HG03039 (cell line): ENCODE data around the gene MTA3.
"Not testable (repeated sequence)": the region's sequence is repeated elsewhere in the genome, so short reads cannot be mapped to it uniquely, and the experiment has no call there.

Experiments used
- ATAC-seq: cut with Tn5 transposase; IDR thresholded peaks from one replicate; pipeline ENCODE4 v1.9.1; 2021; ENCODE audit warnings: mild to moderate bottlenecking, moderate library complexity; ENCODE audit not compliant: unreplicated experiment

MTA3 gene

DNA sequence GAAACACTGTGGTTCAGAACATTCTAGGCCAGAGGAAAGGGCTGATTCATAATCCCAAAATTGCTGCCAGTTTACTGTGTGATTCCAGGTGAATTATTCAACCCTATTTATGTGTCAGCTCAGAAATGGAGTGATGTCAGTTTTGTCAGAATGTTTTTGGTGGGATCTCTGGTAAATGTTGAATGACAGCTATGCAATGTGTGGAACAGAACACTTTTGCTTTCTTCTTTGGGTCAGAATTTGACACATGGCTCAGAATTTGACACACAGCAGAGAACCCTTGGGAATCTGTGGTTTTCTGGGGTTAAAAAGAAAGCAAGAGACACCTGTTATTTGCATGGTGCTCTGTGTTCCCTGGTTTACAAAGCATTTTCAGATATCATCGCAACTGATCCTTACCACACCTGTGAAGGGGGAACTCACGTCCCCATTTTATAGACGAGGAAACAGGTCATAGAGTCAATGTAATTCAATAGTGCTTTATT, 1.6 kb upstream of the MTA3 start:
- peak; percentile 48 for ATAC-seq

DNA sequence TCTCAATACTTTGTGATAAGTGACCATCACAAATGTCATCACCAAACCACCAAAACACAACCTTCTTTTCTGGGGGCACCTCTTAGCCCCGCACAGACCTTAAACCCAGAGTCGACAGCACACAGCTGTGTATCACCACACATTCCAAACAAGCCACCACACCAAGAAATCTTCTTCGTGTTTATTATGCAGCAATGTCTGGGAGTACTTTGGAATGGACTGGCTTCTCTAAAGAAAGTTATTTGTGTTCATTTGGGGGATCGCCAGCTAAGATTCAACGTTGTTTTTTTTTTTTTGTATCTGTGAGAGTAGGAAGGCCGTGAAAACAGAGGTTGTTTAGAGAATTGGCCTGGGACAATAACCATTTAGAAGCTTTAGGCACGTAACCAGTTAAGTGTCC, 1.1 kb upstream of the MTA3 start:
- no peak for ATAC-seq

DNA sequence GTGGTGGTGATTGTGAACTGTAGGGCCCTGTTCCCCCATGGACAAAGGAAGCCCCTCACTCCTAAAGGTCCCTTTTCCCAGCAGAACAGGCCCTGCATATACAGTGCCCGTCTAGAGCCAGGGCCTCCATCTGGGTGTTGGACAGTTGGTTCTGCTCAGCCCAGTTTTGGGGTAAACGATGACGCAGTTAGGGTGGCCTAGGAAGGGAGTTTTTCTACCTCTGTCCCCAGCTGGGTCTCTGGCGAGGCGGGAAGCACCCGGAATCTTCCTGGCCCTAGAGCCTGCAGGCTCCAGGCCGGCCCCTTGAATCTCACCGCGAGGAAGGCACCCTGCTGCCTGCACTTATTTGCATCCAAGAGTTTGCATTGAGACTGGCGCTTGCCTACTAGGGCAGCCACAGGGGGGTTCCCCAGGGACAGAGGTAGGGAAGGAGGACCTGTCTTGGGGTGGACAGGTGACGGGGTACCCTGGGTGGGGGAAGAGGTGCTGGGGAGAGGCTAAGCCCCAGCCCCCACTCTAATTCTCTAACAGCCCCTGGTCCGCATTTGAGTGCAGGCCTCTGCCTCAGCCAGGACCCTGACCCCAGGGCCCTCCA, 529 bp upstream of the MTA3 start:
- peak; percentile 60 for ATAC-seq

DNA sequence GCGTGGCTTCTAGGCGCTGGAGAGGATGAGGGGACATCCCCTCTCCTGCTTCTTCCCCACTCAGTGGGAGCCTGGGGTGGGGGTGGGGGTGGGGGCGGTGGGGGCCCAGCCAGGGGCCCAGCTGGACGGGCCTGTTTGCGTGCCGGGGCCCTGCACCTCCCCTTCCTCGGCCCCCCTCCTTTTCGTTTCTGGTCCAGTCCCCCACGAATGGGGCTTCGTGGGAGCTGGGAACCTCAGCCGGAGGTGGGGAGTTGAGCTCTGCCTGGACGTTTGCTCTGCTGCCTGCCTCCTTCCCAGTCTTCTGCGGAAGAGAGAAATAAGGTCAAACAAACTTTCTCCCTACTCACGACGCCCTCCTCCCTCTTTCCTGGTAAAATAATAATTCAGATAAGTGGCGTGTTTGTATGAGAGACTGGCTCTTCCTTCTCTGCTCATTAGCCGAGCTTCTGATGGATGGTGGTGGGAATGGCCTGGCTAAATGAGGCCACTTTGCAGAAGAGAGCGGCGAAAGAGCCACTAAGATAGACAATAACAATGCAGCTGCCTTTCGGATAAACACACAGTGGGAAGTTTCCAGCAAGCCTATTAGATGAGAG, 782 bp downstream of the MTA3 start:
- no peak for ATAC-seq

DNA sequence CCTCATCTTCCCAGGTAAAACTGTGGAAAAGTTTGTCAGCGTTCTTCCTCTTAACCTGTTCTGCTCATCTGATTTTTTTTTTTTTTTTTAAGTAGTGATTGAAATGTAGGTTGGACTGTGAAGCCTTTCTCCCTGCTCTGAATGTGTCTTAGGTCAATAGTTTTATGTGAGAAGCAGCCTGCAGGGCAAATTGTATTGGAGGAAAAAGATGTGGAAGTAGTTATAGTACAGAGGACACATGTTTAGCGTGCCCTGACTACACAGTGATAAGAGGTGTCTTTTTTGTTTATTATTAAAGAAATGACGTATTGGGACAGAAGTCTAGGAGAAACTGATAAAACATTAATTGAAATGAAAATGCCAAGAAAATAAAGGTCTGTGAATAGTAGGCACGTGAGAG, 1.5 kb downstream of the MTA3 start:
- no peak for ATAC-seq

GRCh38 chr2:42572297-42573081, 4.1 kb downstream of the MTA3 start:
- ATAC-seq, result no peak

DNA sequence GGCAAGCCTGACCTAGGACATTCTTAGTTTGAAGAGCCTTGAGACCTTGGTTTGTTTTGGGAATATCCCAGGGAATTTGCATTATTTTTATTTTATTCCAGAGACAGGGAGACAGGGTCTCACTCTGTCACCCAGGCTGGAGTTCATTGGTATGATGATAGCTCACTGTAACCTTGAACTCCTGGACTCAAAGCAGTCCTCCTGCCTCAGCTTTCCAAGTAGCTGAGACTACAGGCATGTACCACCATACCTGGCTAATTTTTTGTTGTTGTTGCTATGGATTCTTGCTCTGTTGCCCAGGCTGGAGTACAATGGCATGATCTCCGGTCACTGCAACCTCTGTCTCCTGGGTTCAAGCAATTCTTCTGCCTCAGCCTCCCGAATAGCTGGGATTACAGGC, 4.8 kb downstream of the MTA3 start:
- no peak for ATAC-seq

- no peak for ATAC-seq
Measured at GRCh38 chr2:42575458-42576064, 7.1 kb downstream of the MTA3 start.

GRCh38 chr2:42578621-42579020, 10.2 kb downstream of the MTA3 start:
- ATAC-seq, result no peak

GRCh38 chr2:42581257-42581656, 12.8 kb downstream of the MTA3 start:
- ATAC-seq, result no peak

DNA sequence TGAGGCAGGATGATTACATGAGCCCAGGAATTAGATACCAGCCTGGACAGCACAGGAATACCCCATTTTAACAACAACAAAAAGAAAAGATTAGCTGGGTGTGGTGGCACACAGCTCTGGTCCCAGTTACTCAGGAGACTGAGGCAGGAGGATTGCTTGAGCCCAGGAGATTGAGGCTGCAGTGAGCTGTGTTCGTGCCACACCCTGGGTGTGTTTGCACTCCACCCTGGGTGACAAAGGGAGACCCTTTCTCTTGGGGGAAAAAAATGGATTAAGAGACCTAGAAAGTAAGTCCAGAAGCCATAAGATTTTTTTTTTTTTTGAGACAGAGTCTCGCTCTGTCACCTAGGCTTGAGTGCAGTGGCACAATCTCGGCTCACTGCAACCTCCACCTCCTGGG, 16.2 kb downstream of the MTA3 start:
- ATAC-seq, result not testable (repeated sequence)

- no peak for ATAC-seq
Measured at GRCh38 chr2:42585779-42586178, 17.3 kb downstream of the MTA3 start.

DNA sequence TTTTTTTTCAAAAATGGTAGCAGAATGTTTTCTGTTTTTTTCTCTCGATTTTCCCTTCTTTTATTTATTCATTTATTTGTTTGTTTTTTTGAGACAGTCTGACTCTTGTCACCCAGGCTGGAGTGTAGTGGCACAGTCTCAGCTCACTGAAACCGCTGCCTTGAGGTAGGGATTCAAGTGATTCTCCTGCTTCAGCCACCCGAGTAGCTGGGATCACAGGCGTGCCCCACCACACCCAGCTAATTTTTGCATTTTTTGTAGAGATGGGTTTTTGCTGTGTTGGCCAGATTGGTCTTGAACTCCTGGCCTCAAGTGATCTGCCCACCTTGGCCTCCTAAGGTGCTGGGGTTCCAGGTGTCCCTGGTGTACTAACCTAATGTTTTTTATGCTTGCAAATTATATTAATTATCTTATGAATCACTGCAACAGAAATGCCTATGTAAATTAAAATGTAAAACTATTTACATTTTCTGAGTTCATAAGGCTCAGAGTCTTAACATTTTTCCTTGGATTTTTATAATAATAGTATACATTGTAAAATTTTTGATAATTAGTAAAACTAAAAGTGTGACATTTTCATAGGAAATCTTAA, 19.2 kb downstream of the MTA3 start:
- no peak for ATAC-seq

DNA sequence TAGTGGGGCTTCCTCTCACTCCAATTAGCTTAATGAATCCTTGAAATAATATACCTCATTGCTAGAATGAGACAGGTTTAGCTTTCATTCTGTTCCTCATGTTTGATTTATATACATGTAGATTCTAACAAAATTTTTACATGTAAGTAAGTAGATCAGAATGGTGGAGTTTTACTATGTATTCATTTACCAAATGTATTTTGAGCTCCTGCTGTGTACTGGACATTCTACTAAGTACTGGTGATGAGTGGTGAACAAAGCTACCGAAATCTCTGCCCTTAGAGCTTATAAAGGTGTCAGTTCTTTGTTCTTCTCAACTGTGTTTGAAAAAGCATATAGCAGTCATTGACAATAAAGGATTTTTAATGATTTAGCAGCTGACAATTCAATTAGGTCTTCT, 19.7 kb downstream of the MTA3 start:
- ATAC-seq, result no peak

DNA sequence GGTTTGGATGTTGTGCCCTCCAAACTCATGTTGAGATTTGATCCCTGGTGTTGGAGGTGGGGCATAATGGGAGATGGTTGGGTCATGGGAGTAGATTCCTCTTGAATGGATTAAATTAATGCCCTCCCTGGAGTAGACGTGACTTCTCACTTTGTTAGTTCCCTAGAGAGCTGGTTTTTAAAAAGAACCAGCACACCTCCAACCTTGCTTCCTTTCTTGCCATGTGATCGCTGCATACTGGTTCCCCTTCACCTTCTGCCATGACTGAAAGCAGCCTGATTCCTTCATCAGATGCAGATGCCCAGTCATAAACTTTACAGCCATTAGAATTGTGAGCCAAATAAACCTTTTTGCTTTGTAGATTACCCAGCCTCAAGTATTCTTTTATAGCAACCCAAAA, 21.7 kb downstream of the MTA3 start:
- ATAC-seq, result no peak

- no peak for ATAC-seq
Measured at GRCh38 chr2:42593282-42593681, 24.9 kb downstream of the MTA3 start.

GRCh38 chr2:42598656-42599055, 30.2 kb downstream of the MTA3 start:
- ATAC-seq, result no peak

DNA sequence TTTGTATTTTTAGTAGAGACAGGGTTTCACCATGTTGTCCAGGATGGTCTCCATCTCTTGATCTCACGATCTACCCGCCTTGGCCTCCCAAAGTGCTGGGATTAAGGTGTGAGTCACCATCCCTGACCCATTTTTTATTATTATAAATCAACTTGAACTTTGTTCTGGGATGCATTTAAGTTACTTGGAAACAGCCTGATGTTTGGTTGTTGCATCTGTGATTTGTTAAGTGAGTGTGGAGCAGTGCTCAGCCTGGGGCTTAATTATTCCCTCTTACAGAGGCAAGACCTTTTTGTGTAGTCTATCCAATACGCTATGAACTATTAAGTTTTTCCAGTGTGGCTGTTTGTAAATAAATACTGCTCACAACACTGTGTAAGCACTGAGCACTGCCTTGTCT, 32.6 kb downstream of the MTA3 start:
- no peak for ATAC-seq

- no peak for ATAC-seq
Measured at GRCh38 chr2:42602218-42602875, 33.9 kb downstream of the MTA3 start.

- no peak for ATAC-seq
Measured at GRCh38 chr2:42602876-42603219, 34.4 kb downstream of the MTA3 start.

- not testable (repeated sequence) for ATAC-seq
Measured at GRCh38 chr2:42604341-42604867, 36.0 kb downstream of the MTA3 start.
